ENCODE measurements around the gene C1orf52.

The C1orf52 gene

GRCh38 chr1:85276978-85277639 lies 17.6 kb upstream of the C1orf52 start:
- Histone ChIP-seq H4K20me1 (ENCODE audit: insufficient read depth, low read length) (no peaks in the 10 kb centered on the region; the same call in none of the 2 replicates), H3K79me2 (ENCODE audit: low read length) (peaks cover 42% of the 10 kb centered on the region), H3K4me3 (ENCODE audit: low read length) (peak overlapping the region; percentile 72), H2AFZ (ENCODE audit: low read length) (peak overlapping the region; percentile 84), H3K9me2 (replicated peaks; ENCODE audit: insufficient read depth, low read length) (no peaks in the 10 kb centered on the region), H3K4me2 (ENCODE audit: low read depth, low read length) (peak overlapping the region; percentile 83), H3K9ac (ENCODE audit: low read length) (peak overlapping the region; percentile 56), H3K4me1 (ENCODE audit: low read length) (peaks cover 16% of the 10 kb centered on the region), H3K36me3 (replicated peaks; ENCODE audit: insufficient read depth, low read length) (no peaks in the 10 kb centered on the region), H3K9me3 (replicated peaks; ENCODE audit: insufficient read depth, low read length) (no peaks in the 10 kb centered on the region), H3F3A (ENCODE audit: insufficient read depth, low read length) (no peaks in the 10 kb centered on the region), H3K27me3 (replicated peaks; ENCODE audit: insufficient read depth, low read length) (no peaks in the 10 kb centered on the region), H3K27ac (ENCODE audit: low read length) (peak overlapping the region; percentile 67)
- no peak for DNase-seq
- TF ChIP-seq CTCF (IDR thresholded peaks at IDR 0.05; ENCODE audit: low read length): no peak
- TF ChIP-seq EZH2 (optimal IDR thresholded peaks at IDR 0.05; ENCODE audit: low read depth, low read length): no peak
- no peak for TF ChIP-seq EZH2phosphoT487 (IDR thresholded peaks at IDR 0.05; ENCODE audit: low read length)

GRCh38 chr1:85276215-85276977 lies 16.9 kb upstream of the C1orf52 start, which contains the start of gene BCL10:
Gene BCL10 (minus strand): TSS chr1:85276632. CDS start chr1:85276352, 280 bp downstream.
- peaks cover 16% of the 10 kb centered on the region for H3K4me1 ChIP-seq (ENCODE audit: low read length)
- H4K20me1 ChIP-seq (ENCODE audit: insufficient read depth, low read length): no peaks in the 10 kb centered on the region; the same call in none of the 2 replicates
- peak; percentile 98 for DNase-seq

GRCh38 chr1:85275701-85276214 lies 16.3 kb upstream of the C1orf52 start:
- H3K4me2 ChIP-seq (ENCODE audit: low read depth, low read length): peak overlapping the region; percentile 69
- peaks cover 55% of the 10 kb centered on the region for H3K79me2 ChIP-seq (ENCODE audit: low read length)
- DNase-seq: peak; percentile 34
- H3K9me2 ChIP-seq (replicated peaks; ENCODE audit: insufficient read depth, low read length): no peaks in the 10 kb centered on the region
- H3K9ac ChIP-seq (ENCODE audit: low read length): peak overlapping the region; percentile 81
- H3F3A ChIP-seq (ENCODE audit: insufficient read depth, low read length): no peaks in the 10 kb centered on the region
- H4K20me1 ChIP-seq (ENCODE audit: insufficient read depth, low read length): no peaks in the 10 kb centered on the region; the same call in none of the 2 replicates
- H3K4me3 ChIP-seq (ENCODE audit: low read length): peak overlapping the region; percentile 72
- H3K27ac ChIP-seq (ENCODE audit: low read length): peak overlapping the region; percentile 60; the same call in 1 of the 2 replicates
- peaks cover 16% of the 10 kb centered on the region for H3K4me1 ChIP-seq (ENCODE audit: low read length)
- no peaks in the 10 kb centered on the region for H3K36me3 ChIP-seq (replicated peaks; ENCODE audit: insufficient read depth, low read length)
- H3K27me3 ChIP-seq (replicated peaks; ENCODE audit: insufficient read depth, low read length): no peaks in the 10 kb centered on the region
- H2AFZ ChIP-seq (ENCODE audit: low read length): peak overlapping the region; percentile 71
- H3K9me3 ChIP-seq (replicated peaks; ENCODE audit: insufficient read depth, low read length): no peaks in the 10 kb centered on the region
- TF ChIP-seq CTCF (IDR thresholded peaks at IDR 0.05; ENCODE audit: low read length): no peak
- no peak for TF ChIP-seq EZH2phosphoT487 (IDR thresholded peaks at IDR 0.05; ENCODE audit: low read length)
- no peak for TF ChIP-seq EZH2 (optimal IDR thresholded peaks at IDR 0.05; ENCODE audit: low read depth, low read length)

More at GRCh38 chr1:85276215-85276977, 16.9 kb upstream of the C1orf52 start, which contains the start of gene BCL10:
- Histone ChIP-seq H3K9ac (ENCODE audit: low read length) (peak within 1 kb of the TSS; percentile 81), H2AFZ (ENCODE audit: low read length) (peak within 1 kb of the TSS; percentile 84), H3K4me2 (ENCODE audit: low read depth, low read length) (peak within 1 kb of the TSS; percentile 83), H3F3A (ENCODE audit: insufficient read depth, low read length) (no peaks in the 10 kb centered on the region), H3K27ac (ENCODE audit: low read length) (peak within 1 kb of the TSS; percentile 67), H3K36me3 (replicated peaks; ENCODE audit: insufficient read depth, low read length) (no peaks in the 10 kb centered on the region), H3K4me3 (ENCODE audit: low read length) (peak within 1 kb of the TSS; percentile 72), H3K79me2 (ENCODE audit: low read length) (peaks cover 49% of the 10 kb centered on the region), H3K27me3 (replicated peaks; ENCODE audit: insufficient read depth, low read length) (no peaks in the 10 kb centered on the region), H3K9me3 (replicated peaks; ENCODE audit: insufficient read depth, low read length) (no peaks in the 10 kb centered on the region), H3K9me2 (replicated peaks; ENCODE audit: insufficient read depth, low read length) (no peaks in the 10 kb centered on the region)
- TF ChIP-seq EZH2phosphoT487 (IDR thresholded peaks at IDR 0.05; ENCODE audit: low read length) (no peak), EZH2 (optimal IDR thresholded peaks at IDR 0.05; ENCODE audit: low read depth, low read length) (no peak)
